ENCODE results near the gene IGSF22.

Gene IGSF22

GRCh38 chr11:18721561-18722292, 4.3 kb downstream of the IGSF22 start:
- H3K4me3 ChIP-seq (replicated peaks in 1 of 2; ENCODE audit: low read depth in 2 of 2, low read length in 2 of 2) = peak overlapping the region; percentile 54 to 58
- TF ChIP-seq CTCF (IDR thresholded peaks at IDR 0.05; ENCODE audit: low read depth, low read length) = peak; percentile 81
- DNase-seq (ENCODE audit: low read depth in 2 of 2) = peak; percentile 46 to 52

GRCh38 chr11:18720808-18721560, 5.0 kb downstream of the IGSF22 start:
- DNase-seq (ENCODE audit: low read depth in 2 of 2) = peak; percentile 43 to 58
- no peak for TF ChIP-seq CTCF (IDR thresholded peaks at IDR 0.05; ENCODE audit: low read depth, low read length)

GRCh38 chr11:18720091-18720807, 5.7 kb downstream of the IGSF22 start:
- H3K4me3 ChIP-seq (replicated peaks in 1 of 2; ENCODE audit: low read depth in 2 of 2, low read length in 2 of 2) = no peak overlapping the region
- TF ChIP-seq CTCF (IDR thresholded peaks at IDR 0.05; ENCODE audit: low read depth, low read length) = no peak
- DNase-seq (ENCODE audit: low read depth in 2 of 2) = peak in 1 of 2 donors; percentile 26

More at GRCh38 chr11:18720808-18721560, 5.0 kb downstream of the IGSF22 start:
- H3K4me3 ChIP-seq (replicated peaks in 1 of 2; ENCODE audit: low read depth in 2 of 2, low read length in 2 of 2) = peak overlapping the region; percentile 54 to 58

- H3K4me3 ChIP-seq (replicated peaks in 1 of 2; ENCODE audit: low read depth in 2 of 2, low read length in 2 of 2) = no peak overlapping the region
- no peak for DNase-seq (ENCODE audit: low read depth in 2 of 2)
- no peak for TF ChIP-seq CTCF (IDR thresholded peaks at IDR 0.05; ENCODE audit: low read depth, low read length)
Observed at GRCh38 chr11:18715476-18715875, 10.5 kb downstream of the IGSF22 start.

GRCh38 chr11:18714443-18714780, 11.6 kb downstream of the IGSF22 start:
- H3K4me3 ChIP-seq (replicated peaks in 1 of 2; ENCODE audit: low read depth in 2 of 2, low read length in 2 of 2) = no peak overlapping the region
- no peak for TF ChIP-seq CTCF (IDR thresholded peaks at IDR 0.05; ENCODE audit: low read depth, low read length)
- DNase-seq (ENCODE audit: low read depth in 2 of 2) = no peak

GRCh38 chr11:18713646-18714442, 12.1 kb downstream of the IGSF22 start:
- no peak overlapping the region for H3K4me3 ChIP-seq (replicated peaks in 1 of 2; ENCODE audit: low read depth in 2 of 2, low read length in 2 of 2)
- no peak for TF ChIP-seq CTCF (IDR thresholded peaks at IDR 0.05; ENCODE audit: low read depth, low read length)

More at GRCh38 chr11:18713646-18714442, 12.1 kb downstream of the IGSF22 start:
- DNase-seq (ENCODE audit: low read depth in 2 of 2) = no peak

Data from cardiac fibroblast (primary cell).